Loucy (cell line): ENCODE data around the gene LONRF3.

Experiments used
- CTCF ChIP-seq: fragments of 200-600 bp; sonication (generic); conservative IDR thresholded peaks from 2 replicates; pipeline ENCODE4 v1.5.1; 2014; ENCODE audit warnings: mild to moderate bottlenecking, antibody characterized with exemption, low read length
- EZH2phosphoT487 ChIP-seq: fragments of 200-600 bp; IDR thresholded peaks from 2 replicates; pipeline ENCODE4 v1.6.1; 2018; ENCODE audit warnings: antibody characterized with exemption, mild to moderate bottlenecking, moderate library complexity, borderline replicate concordance

- no peak for TF ChIP-seq CTCF
- TF ChIP-seq EZH2phosphoT487, result no peak
Measured at GRCh38 chrX:119030990-119031389, 56.6 kb downstream of the LONRF3 start.
